ENCODE data around the gene SIGMAR1. TPM values are rescaled to one million over a fixed set of nuclear protein-coding genes. Genes with fewer than 3 reads are reported as not detected.

The SIGMAR1 gene
- total RNA-seq, 4 donors from 2014 or later: 78.5 to 111 (median 109) TPM

GRCh38 chr9:34623374-34624235 is 14.0 kb downstream of the SIGMAR1 start:
- H3K9me3 ChIP-seq: no peaks in the 10 kb centered on the region
- 54% methylated on average over 12 of the region's 63 CpGs for WGBS
- TF ChIP-seq POLR2A (IDR thresholded peaks at IDR 0.05) (no peak), EP300 (IDR thresholded peaks at IDR 0.05) (no peak), CTCF (IDR thresholded peaks at IDR 0.05) (no peak), POLR2AphosphoS5 (IDR thresholded peaks at IDR 0.05) (no peak)
- H3K36me3 ChIP-seq: no peaks in the 10 kb centered on the region
- no peak overlapping the region for H3K27ac ChIP-seq
- DNase-seq (ENCODE audit: low spot score in 2 of 2): no peak
- peak overlapping the region; percentile 12 for H3K4me3 ChIP-seq
- peaks cover 61% of the 10 kb centered on the region for H3K27me3 ChIP-seq
- H3K4me1 ChIP-seq: peaks cover 46% of the 10 kb centered on the region

GRCh38 chr9:34620061-34620994 is 17.3 kb downstream of the SIGMAR1 start, which contains the start of gene DCTN3:
Gene DCTN3 (minus strand): TSS chr9:34620495. CDS start chr9:34620464, 31 bp downstream.
- Histone ChIP-seq H3K27me3 (peaks cover 29% of the 10 kb centered on the region), H3K4me3 (peak within 1 kb of the TSS; percentile 84), H3K9me3 (no peaks in the 10 kb centered on the region), H3K4me1 (peaks cover 39% of the 10 kb centered on the region), H3K27ac (peak within 1 kb of the TSS; percentile 25), H3K36me3 (peaks cover 32% of the 10 kb centered on the region)
- peak; percentile 96 to 97 for DNase-seq (ENCODE audit: low spot score in 2 of 2)
- no peak for TF ChIP-seq CTCF (IDR thresholded peaks at IDR 0.05)
- peak in 1 of 3 donors; percentile 53 for TF ChIP-seq POLR2AphosphoS5 (IDR thresholded peaks at IDR 0.05)
- 16% methylated on average over 11 of the region's 43 CpGs for WGBS

GRCh38 chr9:34615132-34615531 is 22.5 kb downstream of the SIGMAR1 start:
- Histone ChIP-seq H3K27ac (no peak overlapping the region), H3K4me1 (peaks cover 37% of the 10 kb centered on the region), H3K36me3 (peaks cover 49% of the 10 kb centered on the region), H3K27me3 (no peaks in the 10 kb centered on the region), H3K9me3 (no peaks in the 10 kb centered on the region), H3K4me3 (no peak overlapping the region)
- no peak for TF ChIP-seq CTCF (IDR thresholded peaks at IDR 0.05)
- no peak for TF ChIP-seq EP300 (IDR thresholded peaks at IDR 0.05)
- TF ChIP-seq POLR2A (IDR thresholded peaks at IDR 0.05): no peak
- TF ChIP-seq POLR2AphosphoS5 (IDR thresholded peaks at IDR 0.05): no peak
- 92% methylated on average over 2 of the region's 2 CpGs for WGBS
- no peak for DNase-seq (ENCODE audit: low spot score in 2 of 2)

- Histone ChIP-seq H3K36me3 (peaks cover 43% of the 10 kb centered on the region), H3K9me3 (no peaks in the 10 kb centered on the region), H3K4me1 (peaks cover 25% of the 10 kb centered on the region), H3K27me3 (no peaks in the 10 kb centered on the region), H3K27ac (peak overlapping the region; percentile 84), H3K4me3 (peak overlapping the region; percentile 64)
- DNase-seq (ENCODE audit: low spot score in 2 of 2): peak in 1 of 2 donors; percentile 87
- 2% methylated on average over 15 of the region's 15 CpGs for WGBS
- TF ChIP-seq POLR2AphosphoS5 (IDR thresholded peaks at IDR 0.05) (no peak), CTCF (IDR thresholded peaks at IDR 0.05) (peak; percentile 76 to 86), EP300 (IDR thresholded peaks at IDR 0.05) (no peak), POLR2A (IDR thresholded peaks at IDR 0.05) (no peak)
Observed at GRCh38 chr9:34612788-34613390, 24.7 kb downstream of the SIGMAR1 start.

All from suprapubic skin (tissue), 4 donors.